Measurements from ENCODE around the gene KCNMB2.

The KCNMB2 gene

GRCh38 chr3:178749471-178749870, 213.2 kb downstream of the KCNMB2 start:
- no peak for DNase-seq (ENCODE audit: low read depth in 2 of 3, low spot score in 2 of 3)

GRCh38 chr3:178750639-178751300, 214.5 kb downstream of the KCNMB2 start:
- no peak for DNase-seq (ENCODE audit: low read depth in 2 of 3, low spot score in 2 of 3)

- DNase-seq (ENCODE audit: low read depth in 2 of 3, low spot score in 2 of 3) = no peak
Observed at GRCh38 chr3:178752843-178753242, 216.6 kb downstream of the KCNMB2 start.

GRCh38 chr3:178754852-178755510, 218.7 kb downstream of the KCNMB2 start:
- no peak for DNase-seq (ENCODE audit: low read depth in 2 of 3, low spot score in 2 of 3)

GRCh38 chr3:178761024-178761423, 224.8 kb downstream of the KCNMB2 start:
- no peak for DNase-seq (ENCODE audit: low read depth in 2 of 3, low spot score in 2 of 3)

GRCh38 chr3:178761461-178761860, 225.2 kb downstream of the KCNMB2 start:
- no peak for DNase-seq (ENCODE audit: low read depth in 2 of 3, low spot score in 2 of 3)

GRCh38 chr3:178762385-178762784, 226.1 kb downstream of the KCNMB2 start:
- no peak for DNase-seq (ENCODE audit: low read depth in 2 of 3, low spot score in 2 of 3)

- DNase-seq (ENCODE audit: low read depth in 2 of 3, low spot score in 2 of 3) = no peak
Observed at GRCh38 chr3:178765472-178765871, 229.2 kb downstream of the KCNMB2 start.

GRCh38 chr3:178767581-178767980, 231.3 kb downstream of the KCNMB2 start:
- DNase-seq (ENCODE audit: low read depth in 2 of 3, low spot score in 2 of 3) = no peak

- no peak for DNase-seq (ENCODE audit: low read depth in 2 of 3, low spot score in 2 of 3)
Observed at GRCh38 chr3:178768072-178768864, 232.0 kb downstream of the KCNMB2 start.

- DNase-seq (ENCODE audit: low read depth in 2 of 3, low spot score in 2 of 3) = no peak
Observed at GRCh38 chr3:178771511-178771910, 235.3 kb downstream of the KCNMB2 start.

GRCh38 chr3:178772746-178773145, 236.5 kb downstream of the KCNMB2 start:
- no peak for DNase-seq (ENCODE audit: low read depth in 2 of 3, low spot score in 2 of 3)

GRCh38 chr3:178773358-178773757, 237.1 kb downstream of the KCNMB2 start:
- no peak for DNase-seq (ENCODE audit: low read depth in 2 of 3, low spot score in 2 of 3)

GRCh38 chr3:178777718-178778411, 241.6 kb downstream of the KCNMB2 start:
- DNase-seq (ENCODE audit: low read depth in 2 of 3, low spot score in 2 of 3) = no peak

- no peak for DNase-seq (ENCODE audit: low read depth in 2 of 3, low spot score in 2 of 3)
Observed at GRCh38 chr3:178778589-178778988, 242.4 kb downstream of the KCNMB2 start.

- DNase-seq (ENCODE audit: low read depth in 2 of 3, low spot score in 2 of 3) = no peak
Observed at GRCh38 chr3:178785961-178786360, 249.7 kb downstream of the KCNMB2 start.

GRCh38 chr3:178787960-178788359, 251.7 kb downstream of the KCNMB2 start:
- DNase-seq (ENCODE audit: low read depth in 2 of 3, low spot score in 2 of 3) = no peak

- no peak for DNase-seq (ENCODE audit: low read depth in 2 of 3, low spot score in 2 of 3)
Observed at GRCh38 chr3:178794711-178795110, 258.5 kb downstream of the KCNMB2 start.

GRCh38 chr3:178795349-178795748, 259.1 kb downstream of the KCNMB2 start:
- DNase-seq (ENCODE audit: low read depth in 2 of 3, low spot score in 2 of 3) = no peak

GRCh38 chr3:178802259-178802658, 266.0 kb downstream of the KCNMB2 start:
- no peak for DNase-seq (ENCODE audit: low read depth in 2 of 3, low spot score in 2 of 3)

GRCh38 chr3:178802993-178803693, 266.9 kb downstream of the KCNMB2 start:
- DNase-seq (ENCODE audit: low read depth in 2 of 3, low spot score in 2 of 3) = no peak
